Left renal cortex interstitium (tissue), 4 donors: ENCODE measurements around the gene ZNF532. TPM values are rescaled to one million over a fixed set of nuclear protein-coding genes. Genes with fewer than 3 reads are reported as not detected.
"Not testable (repeated sequence)": the region's sequence is repeated elsewhere in the genome, so short reads cannot be mapped to it uniquely, and the experiment has no call there.

Experiments
- DNase-seq, 4 donors: peaks; one replicate each; pipeline ENCODE4 v3.0.0-alpha.2; 2013; ENCODE audit warnings: low read depth in 4 of 4, low spot score in 2 of 4, missing footprints in 1 of 4
- polyA plus RNA-seq, 4 donors: library from polyadenylated mRNA; unstranded; fragments of 120-200 nt; gene quantifications; one replicate each; pipeline ENCODE4 v1.2.1, GENCODE V29; 2013; ENCODE audit not compliant: insufficient read length in 4 of 4

The ZNF532 gene
- polyA plus RNA-seq, 4 donors = 95.0 to 106 (median 101) TPM

DNA sequence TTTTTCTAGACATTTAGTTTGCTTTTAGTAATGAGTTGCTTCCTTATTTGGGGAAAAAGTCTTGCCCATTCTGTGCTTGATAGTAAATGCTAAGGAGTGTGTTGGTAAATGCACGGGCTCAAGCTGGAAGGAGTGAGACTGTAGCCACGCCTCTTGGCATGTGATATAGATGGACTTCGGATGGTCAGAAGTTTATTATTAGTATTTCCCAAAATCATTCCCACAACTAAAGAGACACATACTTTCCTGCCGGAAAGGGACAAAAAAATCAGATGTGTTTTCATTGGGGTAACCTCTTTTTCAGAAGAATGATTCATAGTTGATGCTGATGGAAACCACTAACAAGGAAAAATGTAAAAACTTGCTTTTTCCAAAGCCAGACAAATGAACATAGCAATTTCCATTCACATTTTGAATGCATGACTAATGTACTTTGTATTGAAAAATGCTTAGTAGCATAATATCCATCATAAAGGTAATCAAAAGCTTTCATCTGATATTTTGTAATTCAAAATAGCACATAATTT, 133.2 kb downstream of the ZNF532 start:
- DNase-seq = no peak

- DNase-seq = no peak
These were observed 133.9 kb downstream of the ZNF532 start for GRCh38 chr18:58998401-58999203.

GRCh38 chr18:59001166-59001565, 136.5 kb downstream of the ZNF532 start:
- no peak for DNase-seq

DNA sequence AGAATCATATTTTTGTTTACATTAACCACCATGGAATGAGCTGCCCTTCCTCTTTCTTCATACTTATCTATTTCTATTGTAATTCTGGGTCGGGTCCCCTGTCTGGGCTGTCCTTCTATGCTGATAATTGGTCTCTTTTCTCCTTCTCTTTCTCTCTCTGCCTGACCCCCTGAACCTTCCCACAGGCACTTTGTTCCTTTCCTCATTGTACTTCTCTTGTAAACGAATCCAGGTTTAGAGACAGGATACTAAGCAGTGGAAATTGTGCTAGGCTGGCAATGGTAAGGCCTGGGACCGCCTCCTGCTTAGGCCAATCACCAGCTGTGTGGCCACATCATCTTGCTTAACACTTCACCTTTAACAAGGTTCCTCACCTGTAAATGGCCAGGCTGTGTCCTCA, 137.0 kb downstream of the ZNF532 start:
- DNase-seq = no peak

DNA sequence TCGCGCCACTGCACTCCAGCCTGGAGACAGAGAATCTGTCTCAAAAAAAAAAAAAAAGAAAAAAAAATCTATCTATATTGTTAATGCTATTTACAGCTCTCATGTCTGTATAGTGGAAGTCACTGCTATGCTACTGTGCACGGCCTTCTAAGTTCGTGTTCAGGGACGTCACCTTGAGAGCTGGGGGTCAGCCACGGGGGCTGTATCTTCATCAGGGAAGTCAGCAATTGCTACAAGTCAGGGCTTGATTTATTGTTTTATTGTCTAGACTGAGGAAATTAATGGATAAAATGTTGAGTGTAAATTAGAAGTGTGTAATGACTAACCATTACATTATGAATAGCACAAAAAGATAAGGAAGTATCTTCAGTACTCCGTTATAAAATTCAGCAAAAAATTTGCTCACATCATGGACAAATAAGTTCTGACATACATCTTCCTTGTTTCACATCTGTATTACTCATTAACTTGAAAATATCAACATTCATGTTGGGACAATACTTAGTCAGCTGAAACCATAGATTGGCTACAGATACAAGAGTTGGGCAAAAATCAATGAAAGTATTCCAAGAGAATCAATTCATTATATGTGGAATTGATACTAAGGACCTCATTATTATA, 138.4 kb downstream of the ZNF532 start:
- no peak for DNase-seq

DNA sequence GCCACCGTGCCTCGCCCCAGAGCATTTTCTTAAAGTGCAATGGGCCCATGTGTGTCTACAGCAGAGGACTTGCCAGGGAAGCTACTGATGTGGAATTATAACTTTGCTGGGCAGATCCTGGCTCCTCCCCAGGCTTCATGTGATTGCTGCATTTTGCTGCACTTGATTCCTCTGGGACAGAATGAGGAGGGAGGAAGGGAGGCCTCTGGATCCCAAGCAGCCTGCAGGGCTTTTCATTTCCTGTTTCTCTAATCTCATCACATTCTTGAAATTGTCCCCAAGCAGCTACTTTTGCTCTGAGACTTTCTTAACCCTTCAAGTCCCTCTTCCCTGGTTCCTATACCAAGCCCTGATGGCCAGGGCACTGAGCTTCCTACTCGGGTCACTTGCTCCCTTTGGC, 140.6 kb downstream of the ZNF532 start:
- peak in 1 of 4 donors; percentile 59 for DNase-seq

GRCh38 chr18:59006461-59007067, 141.9 kb downstream of the ZNF532 start:
- no peak for DNase-seq

- no peak for DNase-seq
These were observed 143.8 kb downstream of the ZNF532 start for GRCh38 chr18:59008302-59008974.

GRCh38 chr18:59009846-59010245, 145.2 kb downstream of the ZNF532 start:
- no peak for DNase-seq

GRCh38 chr18:59011289-59011688, 146.6 kb downstream of the ZNF532 start:
- DNase-seq = no peak

- DNase-seq = no peak
These were observed 147.1 kb downstream of the ZNF532 start for GRCh38 chr18:59011786-59012185.

GRCh38 chr18:59012815-59013705, 148.4 kb downstream of the ZNF532 start:
- DNase-seq = no peak

GRCh38 chr18:59013744-59014143, 149.1 kb downstream of the ZNF532 start:
- no peak for DNase-seq

GRCh38 chr18:59015531-59016152, 151.0 kb downstream of the ZNF532 start:
- no peak for DNase-seq

GRCh38 chr18:59021500-59021899, 156.8 kb downstream of the ZNF532 start:
- no peak for DNase-seq

DNA sequence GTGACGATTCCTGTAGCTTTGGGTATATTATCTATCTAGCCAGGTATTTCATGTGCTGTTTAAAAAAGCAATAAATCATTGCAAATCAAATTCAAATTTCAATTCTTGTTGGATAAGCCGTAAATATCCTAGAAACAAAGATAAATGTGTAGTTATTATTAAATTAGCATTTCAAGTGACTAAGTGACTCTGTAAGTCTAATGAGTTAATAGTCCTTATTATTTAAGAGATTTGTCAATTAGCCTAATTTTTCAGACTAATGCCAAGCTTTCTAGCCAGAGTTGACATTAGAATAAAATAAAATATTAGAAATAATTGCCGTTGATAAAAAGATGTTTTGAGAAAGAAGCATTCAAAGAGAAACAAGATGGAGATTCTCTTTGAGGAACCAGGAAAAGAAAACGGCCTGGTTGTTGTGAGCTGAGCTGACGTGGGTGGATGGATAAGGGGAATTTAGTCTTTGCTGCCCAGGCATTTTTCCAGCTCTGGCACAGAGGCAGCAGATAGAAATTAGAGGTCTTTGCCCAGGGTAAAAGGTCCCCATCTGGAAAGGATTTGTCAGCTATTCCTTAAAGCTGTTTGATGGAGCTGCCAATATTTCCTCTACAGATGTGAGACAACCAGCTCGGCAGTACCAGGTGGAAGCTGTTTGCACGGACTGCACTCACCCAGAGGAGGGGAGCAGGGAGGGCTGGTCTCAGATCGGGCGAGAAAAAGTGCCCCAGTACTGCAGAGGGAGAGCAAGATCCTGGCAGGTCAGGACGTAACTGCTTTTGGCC, 157.7 kb downstream of the ZNF532 start:
- DNase-seq = no peak

DNA sequence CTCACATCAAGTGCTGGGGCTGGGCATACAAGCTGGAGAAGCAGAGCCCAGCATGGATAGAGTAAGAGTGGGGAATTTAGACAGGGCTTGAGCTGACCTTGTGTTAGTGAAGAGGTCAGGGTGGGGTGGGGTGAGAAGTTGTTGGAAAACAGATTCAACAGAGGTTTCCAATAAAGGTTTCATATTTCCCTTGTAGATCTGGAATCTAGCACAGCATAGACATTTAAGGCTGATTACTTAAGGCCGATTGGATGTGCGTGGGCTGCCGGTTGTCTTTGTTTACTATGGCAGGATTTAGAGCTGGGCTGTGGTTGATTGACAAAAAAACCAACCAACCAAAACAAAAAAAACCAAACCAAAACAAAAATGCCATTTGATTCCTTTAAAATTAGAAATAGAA, 160.2 kb downstream of the ZNF532 start:
- no peak for DNase-seq

DNA sequence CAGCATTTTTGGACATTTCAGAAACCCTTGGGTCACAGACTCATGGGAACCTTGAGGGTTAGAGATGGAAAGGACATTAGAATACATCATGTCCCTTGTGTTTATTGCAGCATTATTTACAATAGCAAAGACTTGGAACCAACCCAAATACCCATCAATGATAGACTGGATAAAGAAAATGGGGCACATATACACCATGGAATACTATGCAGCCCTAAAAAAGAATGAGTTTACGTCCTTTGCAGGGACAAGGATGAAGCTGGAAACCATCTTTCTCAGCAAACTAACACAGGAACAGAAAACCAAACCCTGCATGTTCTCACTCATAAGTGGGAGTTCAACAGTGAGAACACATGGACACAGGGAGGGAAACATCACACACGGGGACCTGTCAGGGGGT, 160.9 kb downstream of the ZNF532 start:
- DNase-seq = not testable (repeated sequence)

- no peak for DNase-seq
These were observed 161.7 kb downstream of the ZNF532 start for GRCh38 chr18:59026364-59026763.
